H1 (cell line): ENCODE measurements around the gene CD34.

Source experiments
- EGR1 ChIP-seq: IDR thresholded peaks from 2 replicates; pipeline ENCODE4 v1.6.1; 2011; ENCODE audit warnings: low read depth, low read length, borderline replicate concordance
- EP300 ChIP-seq, 2 experiments: IDR thresholded peaks; 1 replicate in 1 of 2; 2 replicates in 1 of 2; pipeline ENCODE4 v1.6.1; 2011 to 2012; ENCODE audit warnings: low read depth in 2 of 2, low read length in 2 of 2, mild to moderate bottlenecking in 2 of 2, borderline replicate concordance in 1 of 2, inconsistent platforms in 1 of 2, moderate library complexity in 1 of 2
- SIN3A ChIP-seq, 2 experiments: IDR thresholded peaks in 1 of 2; conservative IDR thresholded peaks in 1 of 2; 2 replicates each; pipeline ENCODE4 v1.6.1; 2011 to 2012; ENCODE audit warnings: low read length in 2 of 2, improper control_type of control experiment in 1 of 2, low read depth in 1 of 2, mild to moderate bottlenecking in 1 of 2
- ZNF274 ChIP-seq: IDR thresholded peaks from 2 replicates; pipeline ENCODE4 v1.7.0; 2012; ENCODE audit warnings: low read length, borderline replicate concordance; ENCODE audit errors: extremely low read depth
- TF ChIP-seq, protein P1 (sequence below), 3 experiments: IDR thresholded peaks; 1 replicate in 2 of 3; 2 replicates in 1 of 3; pipeline versions ENCODE4 v1.5.1 to v1.6.1; 2011; ENCODE audit warnings: low read length in 3 of 3, mild to moderate bottlenecking in 3 of 3, inconsistent platforms in 2 of 3, low read depth in 1 of 3, moderate library complexity in 1 of 3; ENCODE audit not compliant: insufficient read depth in 1 of 3; ENCODE audit errors: control extremely low read depth in 1 of 3

DNA sequence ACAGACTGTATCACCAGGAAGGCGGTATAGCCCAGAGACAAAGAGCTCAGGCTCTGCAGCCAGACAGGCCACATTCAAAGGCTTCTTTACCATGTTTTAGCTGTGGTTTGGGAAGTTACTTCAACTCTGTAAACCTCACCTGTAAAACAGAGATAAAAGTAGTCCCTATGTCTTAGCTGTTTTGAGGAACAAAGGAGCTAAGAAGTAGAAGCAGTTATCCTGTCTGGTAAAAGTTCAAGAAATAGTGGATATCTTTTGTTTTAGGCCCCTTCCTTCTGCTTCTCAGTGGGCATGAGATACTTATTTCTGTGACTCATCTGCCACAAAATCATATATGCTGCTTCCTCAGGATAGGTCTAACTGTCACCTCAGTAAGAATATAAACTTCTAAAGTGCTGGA lies 6.5 kb downstream of the CD34 start:
- TF ChIP-seq, protein P1, sequence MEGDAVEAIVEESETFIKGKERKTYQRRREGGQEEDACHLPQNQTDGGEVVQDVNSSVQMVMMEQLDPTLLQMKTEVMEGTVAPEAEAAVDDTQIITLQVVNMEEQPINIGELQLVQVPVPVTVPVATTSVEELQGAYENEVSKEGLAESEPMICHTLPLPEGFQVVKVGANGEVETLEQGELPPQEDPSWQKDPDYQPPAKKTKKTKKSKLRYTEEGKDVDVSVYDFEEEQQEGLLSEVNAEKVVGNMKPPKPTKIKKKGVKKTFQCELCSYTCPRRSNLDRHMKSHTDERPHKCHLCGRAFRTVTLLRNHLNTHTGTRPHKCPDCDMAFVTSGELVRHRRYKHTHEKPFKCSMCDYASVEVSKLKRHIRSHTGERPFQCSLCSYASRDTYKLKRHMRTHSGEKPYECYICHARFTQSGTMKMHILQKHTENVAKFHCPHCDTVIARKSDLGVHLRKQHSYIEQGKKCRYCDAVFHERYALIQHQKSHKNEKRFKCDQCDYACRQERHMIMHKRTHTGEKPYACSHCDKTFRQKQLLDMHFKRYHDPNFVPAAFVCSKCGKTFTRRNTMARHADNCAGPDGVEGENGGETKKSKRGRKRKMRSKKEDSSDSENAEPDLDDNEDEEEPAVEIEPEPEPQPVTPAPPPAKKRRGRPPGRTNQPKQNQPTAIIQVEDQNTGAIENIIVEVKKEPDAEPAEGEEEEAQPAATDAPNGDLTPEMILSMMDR (IDR thresholded peaks at IDR 0.05; ENCODE audit: control extremely low read depth in 1 of 3, insufficient read depth in 1 of 3, low read depth in 1 of 3, low read length in 3 of 3), result no peak
- TF ChIP-seq EP300 (IDR thresholded peaks at IDR 0.05; ENCODE audit: borderline replicate concordance in 1 of 2, low read depth in 2 of 2, low read length in 2 of 2) (no peak), SIN3A (conservative IDR thresholded peaks at IDR 0.05 in 1 of 2, IDR thresholded peaks at IDR 0.05 in 1 of 2; ENCODE audit: low read depth in 1 of 2, low read length in 2 of 2) (no peak), ZNF274 (no peak), EGR1 (no peak)
